ENCODE measurements around the gene UNC93B1.

Gene UNC93B1, protein sequence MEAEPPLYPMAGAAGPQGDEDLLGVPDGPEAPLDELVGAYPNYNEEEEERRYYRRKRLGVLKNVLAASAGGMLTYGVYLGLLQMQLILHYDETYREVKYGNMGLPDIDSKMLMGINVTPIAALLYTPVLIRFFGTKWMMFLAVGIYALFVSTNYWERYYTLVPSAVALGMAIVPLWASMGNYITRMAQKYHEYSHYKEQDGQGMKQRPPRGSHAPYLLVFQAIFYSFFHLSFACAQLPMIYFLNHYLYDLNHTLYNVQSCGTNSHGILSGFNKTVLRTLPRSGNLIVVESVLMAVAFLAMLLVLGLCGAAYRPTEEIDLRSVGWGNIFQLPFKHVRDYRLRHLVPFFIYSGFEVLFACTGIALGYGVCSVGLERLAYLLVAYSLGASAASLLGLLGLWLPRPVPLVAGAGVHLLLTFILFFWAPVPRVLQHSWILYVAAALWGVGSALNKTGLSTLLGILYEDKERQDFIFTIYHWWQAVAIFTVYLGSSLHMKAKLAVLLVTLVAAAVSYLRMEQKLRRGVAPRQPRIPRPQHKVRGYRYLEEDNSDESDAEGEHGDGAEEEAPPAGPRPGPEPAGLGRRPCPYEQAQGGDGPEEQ

DNA sequence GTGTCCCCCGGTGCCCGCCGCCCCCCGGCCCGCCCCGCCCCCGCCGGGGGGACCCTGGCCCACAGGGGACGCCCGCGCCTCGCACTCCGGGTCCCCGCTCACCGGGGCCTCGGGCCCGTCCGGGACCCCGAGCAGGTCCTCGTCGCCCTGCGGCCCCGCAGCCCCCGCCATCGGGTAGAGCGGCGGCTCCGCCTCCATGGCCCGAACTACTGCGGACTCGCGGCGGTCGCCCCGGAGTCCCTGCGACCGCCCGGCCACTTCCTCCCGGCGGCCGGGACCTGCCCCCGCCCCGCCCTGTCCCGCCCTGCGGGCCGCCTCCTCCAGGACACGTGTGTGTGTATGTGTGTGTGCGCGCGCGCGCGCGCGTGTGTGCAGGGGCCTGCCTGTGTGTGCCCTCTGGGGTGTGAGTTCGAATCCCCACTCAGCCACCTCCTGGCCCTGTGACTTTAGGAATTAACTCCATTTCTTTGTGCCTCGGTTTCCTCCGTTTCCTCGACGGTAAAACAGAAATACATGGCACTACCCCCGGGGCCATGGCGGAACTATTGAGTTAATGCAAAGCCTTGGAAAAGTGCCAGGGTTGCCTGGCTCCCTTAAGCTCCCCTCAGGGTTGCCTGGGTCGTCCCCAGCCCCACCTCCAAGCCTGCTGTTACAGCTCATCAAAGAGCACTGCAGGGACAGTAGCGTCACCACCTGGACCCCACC, at the start of gene UNC93B1:
Gene UNC93B1 (minus strand): TSS at position 252 of the 705 bp plus-strand sequence. CDS start 54 bp downstream, at position 198.
- DNase-seq (ENCODE audit: low spot score) = peak; percentile 52

DNA sequence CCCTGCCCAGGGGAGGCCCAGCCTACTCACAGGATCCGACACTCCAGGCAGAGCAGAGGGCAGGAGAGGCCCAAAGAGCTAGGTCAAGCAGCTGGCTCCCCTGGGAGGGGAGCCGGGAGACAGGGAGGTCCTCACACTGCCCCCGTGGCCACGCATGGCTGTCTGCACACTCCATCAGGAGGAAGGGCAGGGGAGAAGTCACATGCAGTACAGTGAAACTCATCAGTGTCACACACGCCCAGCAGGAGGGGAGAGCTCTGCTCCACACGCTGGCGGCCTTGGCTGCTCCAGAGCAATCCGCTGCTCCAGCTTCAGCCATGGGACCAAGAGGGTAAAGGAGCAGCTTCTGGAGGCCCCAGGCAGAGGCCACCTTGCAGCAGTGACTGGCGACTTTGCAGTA, 49.2 kb upstream of the UNC93B1 start:
- no peak for DNase-seq (ENCODE audit: low spot score)

DNA sequence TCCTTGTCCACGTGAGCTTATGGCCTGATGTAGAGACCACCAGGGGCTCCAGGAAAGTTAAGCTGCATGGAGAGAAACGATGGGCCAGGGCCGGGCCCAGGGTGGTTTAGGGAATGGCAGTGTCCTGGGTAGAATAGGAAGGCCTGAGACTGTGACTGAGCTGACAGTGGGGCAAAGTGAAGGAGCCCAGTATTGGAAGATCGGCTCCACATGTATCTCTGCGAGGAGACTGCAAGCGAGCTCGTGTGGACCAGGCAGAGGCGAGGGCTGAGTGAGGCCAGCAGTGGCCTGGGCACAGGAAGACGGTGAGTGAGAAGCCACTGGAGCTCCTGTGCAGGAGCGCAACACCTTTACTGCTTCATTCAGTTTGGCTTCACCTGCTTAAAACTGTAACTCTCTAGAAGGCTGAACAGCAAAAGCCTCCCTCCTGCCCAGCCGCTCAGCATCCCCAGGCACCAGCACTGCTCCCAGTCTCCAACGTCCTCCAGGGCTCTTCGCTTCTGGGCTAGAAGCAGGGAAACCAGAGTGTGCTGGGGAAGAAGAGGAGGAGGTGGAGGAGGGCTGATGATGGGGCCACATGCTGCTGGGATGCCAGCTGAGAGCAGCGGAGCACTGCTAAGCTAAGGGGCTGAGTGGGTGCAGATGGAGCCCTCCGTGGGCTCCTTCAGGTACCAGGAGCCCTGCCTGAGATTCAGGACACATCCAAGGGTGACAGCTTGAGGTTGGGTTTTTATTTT, 48.4 kb upstream of the UNC93B1 start:
- no peak for DNase-seq (ENCODE audit: low spot score)

GRCh38 chr11:68051191-68052136, 47.6 kb upstream of the UNC93B1 start:
- DNase-seq (ENCODE audit: low spot score) = no peak

GRCh38 chr11:68050371-68050841, 46.5 kb upstream of the UNC93B1 start:
- no peak for DNase-seq (ENCODE audit: low spot score)

GRCh38 chr11:68049509-68050370, 45.8 kb upstream of the UNC93B1 start:
- DNase-seq (ENCODE audit: low spot score) = no peak

DNA sequence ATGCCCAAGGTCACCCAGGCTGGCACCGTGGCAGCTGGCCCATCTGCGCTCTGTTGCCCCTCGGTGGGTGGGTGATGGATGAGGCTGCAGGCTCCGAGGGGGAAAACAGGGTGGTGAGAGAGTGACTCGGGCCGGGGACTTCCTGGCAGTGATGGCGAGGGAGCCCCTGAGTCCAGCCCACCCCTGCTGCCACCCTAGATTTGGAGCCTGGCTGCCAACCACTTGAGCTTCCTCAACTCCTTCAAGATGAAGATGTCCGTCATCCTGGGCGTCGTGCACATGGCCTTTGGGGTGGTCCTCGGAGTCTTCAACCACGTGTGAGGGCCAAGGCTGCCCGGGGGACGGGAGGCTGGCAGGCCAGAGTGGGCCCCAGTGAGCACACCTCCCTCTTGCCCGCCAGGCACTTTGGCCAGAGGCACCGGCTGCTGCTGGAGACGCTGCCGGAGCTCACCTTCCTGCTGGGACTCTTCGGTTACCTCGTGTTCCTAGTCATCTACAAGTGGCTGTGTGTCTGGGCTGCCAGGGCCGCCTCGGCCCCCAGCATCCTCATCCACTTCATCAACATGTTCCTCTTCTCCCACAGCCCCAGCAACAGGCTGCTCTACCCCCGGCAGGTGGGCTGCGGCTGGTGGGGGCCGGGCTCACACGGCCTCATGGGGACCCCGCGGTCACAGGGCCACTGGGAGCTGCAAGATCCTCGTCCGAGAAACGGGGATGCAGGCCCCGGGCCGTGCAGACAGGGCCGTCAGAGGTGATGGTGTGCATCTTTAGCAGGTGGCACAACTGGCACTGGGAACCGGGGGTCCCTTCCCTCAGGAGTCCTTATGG, 45.0 kb upstream of the UNC93B1 start:
- DNase-seq (ENCODE audit: low spot score) = no peak

DNA sequence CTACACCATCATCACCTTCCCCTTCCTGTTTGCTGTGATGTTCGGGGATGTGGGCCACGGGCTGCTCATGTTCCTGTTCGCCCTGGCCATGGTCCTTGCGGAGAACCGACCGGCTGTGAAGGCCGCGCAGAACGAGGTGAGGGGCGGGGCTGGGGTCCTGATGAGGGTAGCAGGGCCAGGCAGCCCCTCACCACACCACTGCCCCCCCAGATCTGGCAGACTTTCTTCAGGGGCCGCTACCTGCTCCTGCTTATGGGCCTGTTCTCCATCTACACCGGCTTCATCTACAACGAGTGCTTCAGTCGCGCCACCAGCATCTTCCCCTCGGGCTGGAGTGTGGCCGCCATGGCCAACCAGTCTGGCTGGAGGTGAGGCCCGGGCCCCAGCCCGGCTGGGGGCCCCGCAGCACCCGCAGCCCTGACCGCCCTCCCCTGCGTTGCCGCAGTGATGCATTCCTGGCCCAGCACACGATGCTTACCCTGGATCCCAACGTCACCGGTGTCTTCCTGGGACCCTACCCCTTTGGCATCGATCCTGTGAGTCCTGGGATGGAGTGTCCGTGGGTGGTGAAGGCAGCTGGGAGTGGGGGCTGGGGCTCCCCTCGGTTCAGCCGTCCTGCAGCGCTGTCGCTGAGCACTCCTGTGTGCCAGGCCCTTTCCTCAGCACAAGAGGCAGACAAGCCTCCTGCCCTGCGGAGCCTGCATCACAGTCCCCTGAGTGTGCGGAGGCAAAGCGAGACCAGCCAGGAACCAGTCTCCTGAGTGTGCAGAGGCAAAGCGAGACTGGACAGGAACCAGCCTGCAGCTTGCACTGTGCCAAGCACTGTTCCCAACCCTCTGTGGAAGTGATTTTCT, 43.8 kb upstream of the UNC93B1 start:
- no peak for DNase-seq (ENCODE audit: low spot score)

GRCh38 chr11:68044898-68045351, 41.0 kb upstream of the UNC93B1 start:
- no peak for DNase-seq (ENCODE audit: low spot score)

DNA sequence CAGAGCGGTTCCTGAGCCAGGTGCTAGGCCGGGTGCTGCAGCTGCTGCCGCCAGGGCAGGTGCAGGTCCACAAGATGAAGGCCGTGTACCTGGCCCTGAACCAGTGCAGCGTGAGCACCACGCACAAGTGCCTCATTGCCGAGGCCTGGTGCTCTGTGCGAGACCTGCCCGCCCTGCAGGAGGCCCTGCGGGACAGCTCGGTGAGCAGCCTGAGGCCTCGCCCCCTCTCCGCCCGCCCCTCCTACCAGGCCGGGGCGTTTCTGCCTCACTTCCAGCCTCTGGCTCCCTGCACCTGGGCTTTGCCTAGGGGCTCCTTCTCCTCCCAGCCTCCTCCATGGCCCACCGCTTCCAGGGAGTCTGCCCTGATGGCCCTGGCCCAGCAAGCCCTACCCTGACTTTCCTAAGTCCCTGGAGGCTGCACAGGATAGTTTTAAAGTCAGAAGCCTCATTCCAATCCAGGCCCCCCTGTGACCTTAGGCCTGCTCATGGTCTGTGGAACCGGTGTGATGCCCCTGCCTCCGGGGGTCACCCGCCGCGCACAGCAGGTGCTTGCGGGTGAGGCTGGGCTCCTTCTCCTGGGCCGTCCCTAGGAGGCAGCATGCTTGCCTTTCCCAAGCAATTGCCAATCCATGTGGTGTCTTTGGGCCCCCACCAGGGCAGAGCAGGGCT, 40.4 kb upstream of the UNC93B1 start:
- DNase-seq (ENCODE audit: low spot score) = no peak

- no peak for DNase-seq (ENCODE audit: low spot score)
Measured at GRCh38 chr11:68043349-68044144, 39.6 kb upstream of the UNC93B1 start.

DNA sequence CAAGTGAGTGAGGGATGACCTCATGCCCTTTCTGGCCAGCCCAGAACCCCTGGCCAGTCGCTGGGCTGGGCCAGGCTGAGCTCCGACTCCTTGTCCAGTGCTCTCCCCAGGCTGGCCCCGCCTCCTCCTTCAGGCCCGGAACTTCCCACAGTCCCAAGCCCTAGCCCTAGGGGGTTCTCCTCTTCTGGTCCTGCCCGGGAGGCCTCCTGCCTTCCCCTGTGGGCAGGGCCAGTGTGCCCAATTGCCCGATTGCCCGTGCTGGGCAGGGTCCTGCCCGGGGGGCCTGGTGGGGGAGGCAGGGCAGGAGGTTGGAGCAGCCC, 39.1 kb upstream of the UNC93B1 start:
- no peak for DNase-seq (ENCODE audit: low spot score)

DNA sequence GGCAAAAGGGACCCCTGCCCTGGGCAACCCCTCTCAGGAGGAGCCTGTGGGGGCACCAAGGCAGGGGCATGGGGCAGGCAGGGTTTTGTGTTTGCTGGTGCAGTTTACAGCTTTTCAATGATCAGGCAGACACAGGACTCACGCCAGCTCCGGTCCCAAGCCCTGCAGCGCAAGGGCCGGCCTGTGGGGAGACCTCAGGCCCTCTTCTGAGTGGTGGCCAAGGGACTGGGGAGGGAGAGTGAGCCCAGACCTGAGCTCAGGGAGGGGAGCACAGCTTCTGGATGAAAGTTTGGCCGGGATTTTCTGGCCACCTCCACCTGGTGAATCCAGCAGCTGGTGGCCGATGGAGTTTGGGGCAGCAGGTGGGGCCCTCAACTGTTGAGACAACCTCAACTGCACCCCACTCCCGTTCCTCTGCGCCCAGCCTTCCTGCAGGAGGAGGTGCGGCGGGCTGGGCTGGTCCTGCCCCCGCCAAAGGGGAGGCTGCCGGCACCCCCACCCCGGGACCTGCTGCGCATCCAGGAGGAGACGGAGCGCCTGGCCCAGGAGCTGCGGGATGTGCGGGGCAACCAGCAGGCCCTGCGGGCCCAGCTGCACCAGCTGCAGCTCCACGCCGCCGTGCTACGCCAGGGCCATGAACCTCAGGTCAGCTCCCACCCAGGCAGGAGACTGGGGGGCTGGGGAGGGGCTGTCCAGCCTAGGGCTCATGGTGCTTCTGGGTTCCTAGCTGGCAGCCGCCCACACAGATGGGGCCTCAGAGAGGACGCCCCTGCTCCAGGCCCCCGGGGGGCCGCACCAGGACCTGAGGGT, 38.5 kb upstream of the UNC93B1 start:
- no peak for DNase-seq (ENCODE audit: low spot score)

DNA sequence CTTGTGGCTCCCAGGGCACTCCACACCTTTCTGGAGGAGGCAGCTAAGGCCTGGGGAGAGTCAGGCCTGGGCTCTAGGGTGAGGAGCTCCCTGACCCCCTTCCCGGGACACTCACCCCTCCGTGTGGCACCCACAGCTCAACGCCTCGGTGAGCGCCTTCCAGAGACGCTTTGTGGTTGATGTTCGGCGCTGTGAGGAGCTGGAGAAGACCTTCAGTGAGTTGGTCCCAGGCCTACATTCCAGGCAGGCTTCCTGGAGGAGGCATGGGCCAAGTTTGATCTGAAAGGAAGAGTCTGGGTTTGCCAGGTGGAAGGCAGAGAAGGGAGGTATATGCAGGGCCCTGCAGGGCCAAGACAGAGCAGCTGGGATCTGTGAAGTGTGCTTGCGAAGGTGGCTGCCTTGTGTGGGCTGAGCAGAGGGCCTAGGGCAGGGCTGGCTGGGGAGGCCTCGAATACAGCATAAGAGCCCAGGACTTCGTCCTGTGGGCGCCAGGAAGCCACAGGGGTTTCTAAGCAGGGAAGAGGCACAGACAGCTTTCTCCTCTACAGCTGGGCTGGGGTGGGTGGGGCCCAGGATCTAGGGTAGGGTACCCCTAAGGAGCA, 37.8 kb upstream of the UNC93B1 start:
- DNase-seq (ENCODE audit: low spot score) = no peak

DNA sequence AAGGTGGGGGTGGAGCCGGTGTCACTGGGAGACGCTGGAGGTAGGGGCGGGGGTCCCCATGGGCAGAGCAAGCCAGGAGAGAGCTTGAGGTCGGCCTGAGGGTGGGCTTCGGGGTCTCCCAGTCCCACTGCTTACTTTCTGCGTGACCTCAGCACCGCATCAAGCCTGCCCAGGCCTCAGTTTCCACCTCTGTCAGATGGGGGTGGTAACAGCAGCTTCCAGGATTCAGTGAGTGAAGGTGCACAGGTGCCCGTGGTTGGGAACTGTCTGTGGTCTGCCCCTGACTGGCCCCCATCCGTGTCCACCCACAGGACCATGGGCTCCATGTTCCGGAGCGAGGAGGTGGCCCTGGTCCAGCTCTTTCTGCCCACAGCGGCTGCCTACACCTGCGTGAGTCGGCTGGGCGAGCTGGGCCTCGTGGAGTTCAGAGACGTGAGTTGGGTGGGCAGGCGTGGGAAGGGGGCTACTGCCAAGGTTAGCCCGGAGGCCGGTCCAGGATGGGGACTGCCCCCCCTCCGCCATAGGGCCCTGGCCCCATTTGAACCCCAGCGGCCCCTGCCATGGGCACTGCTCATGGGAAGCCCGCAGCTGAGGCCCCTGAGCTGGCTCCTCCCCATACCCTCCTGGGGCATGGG, 37.2 kb upstream of the UNC93B1 start:
- DNase-seq (ENCODE audit: low spot score) = no peak
